Type B pancreatic cell (in vitro differentiated cells): Measurements from ENCODE around the gene SNX32. TPM values are rescaled to one million over a fixed set of nuclear protein-coding genes. Genes with fewer than 3 reads are reported as not detected.

Source experiments
- DNase-seq: peaks from one replicate; pipeline ENCODE4 v3.0.0; 2021; ENCODE audit warnings: mixed read lengths; ENCODE audit not compliant: unreplicated experiment; ENCODE audit errors: extremely low spot score
- H3K27ac Mint-ChIP-seq: 2 replicates; pipeline ENCODE4 v1.8.0; 2021; ENCODE audit warnings: mild to moderate bottlenecking, mixed read lengths
- H3K27me3 Mint-ChIP-seq: 2 replicates; pipeline ENCODE4 v1.8.0; 2021; ENCODE audit warnings: mixed read lengths
- H3K36me3 Mint-ChIP-seq: 2 replicates; pipeline ENCODE4 v1.8.0; 2021; ENCODE audit warnings: mixed read lengths
- H3K4me1 Mint-ChIP-seq: one replicate; pipeline ENCODE4 v1.8.0; 2021; ENCODE audit warnings: mixed read lengths; ENCODE audit not compliant: unreplicated experiment
- H3K4me3 Mint-ChIP-seq: 2 replicates; pipeline ENCODE4 v1.8.0; 2021; ENCODE audit warnings: mild to moderate bottlenecking, mixed read lengths
- H3K9me3 Mint-ChIP-seq: 2 replicates; pipeline ENCODE4 v1.8.0; 2021; ENCODE audit warnings: mixed read lengths
- total RNA-seq: library from RNA; stranded (reverse); gene quantifications from 2 replicates; pipeline ENCODE4 v1.2.1, GENCODE V29; 2021; ENCODE audit warnings: low replicate concordance
- TF ChIP-seq, protein P1 (sequence below): fragments of 200-600 bp; sonication (generic); conservative IDR thresholded peaks from 2 replicates; pipeline ENCODE4 v1.5.0; 2021; ENCODE audit warnings: antibody characterized with exemption, mild to moderate bottlenecking

The SNX32 gene
- total RNA-seq, 1 donor from 2014 or later: 4.2 TPM

DNA sequence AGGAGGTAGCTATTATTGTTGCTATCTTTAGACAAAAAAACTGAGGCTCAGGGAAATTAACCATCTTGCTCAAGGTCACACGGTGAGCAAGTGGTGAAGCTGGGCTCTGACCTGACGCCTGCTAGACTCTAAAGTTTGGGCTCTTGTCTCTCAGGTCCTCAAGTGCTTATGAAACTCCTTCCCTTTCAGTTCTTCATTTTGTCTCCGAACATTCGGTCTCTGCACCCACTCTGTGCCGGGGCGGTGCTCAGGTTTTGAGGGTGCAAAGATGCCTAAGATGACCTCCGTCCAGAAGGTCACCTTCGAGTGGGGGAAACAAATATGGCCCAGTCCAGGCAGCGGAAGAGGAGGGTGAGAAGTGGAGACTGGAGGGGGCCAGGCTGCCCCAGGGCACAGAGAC, 30.9 kb upstream of the SNX32 start:
- H3K4me1 Mint-ChIP-seq: no peaks in the 10 kb centered on the region
- H3K27ac Mint-ChIP-seq: no peak overlapping the region
- H3K36me3 Mint-ChIP-seq: no peaks in the 10 kb centered on the region
- H3K4me3 Mint-ChIP-seq: no peak overlapping the region
- no peak for DNase-seq
- H3K9me3 Mint-ChIP-seq: no peaks in the 10 kb centered on the region
- peaks cover 16% of the 10 kb centered on the region for H3K27me3 Mint-ChIP-seq
- TF ChIP-seq, protein P1, sequence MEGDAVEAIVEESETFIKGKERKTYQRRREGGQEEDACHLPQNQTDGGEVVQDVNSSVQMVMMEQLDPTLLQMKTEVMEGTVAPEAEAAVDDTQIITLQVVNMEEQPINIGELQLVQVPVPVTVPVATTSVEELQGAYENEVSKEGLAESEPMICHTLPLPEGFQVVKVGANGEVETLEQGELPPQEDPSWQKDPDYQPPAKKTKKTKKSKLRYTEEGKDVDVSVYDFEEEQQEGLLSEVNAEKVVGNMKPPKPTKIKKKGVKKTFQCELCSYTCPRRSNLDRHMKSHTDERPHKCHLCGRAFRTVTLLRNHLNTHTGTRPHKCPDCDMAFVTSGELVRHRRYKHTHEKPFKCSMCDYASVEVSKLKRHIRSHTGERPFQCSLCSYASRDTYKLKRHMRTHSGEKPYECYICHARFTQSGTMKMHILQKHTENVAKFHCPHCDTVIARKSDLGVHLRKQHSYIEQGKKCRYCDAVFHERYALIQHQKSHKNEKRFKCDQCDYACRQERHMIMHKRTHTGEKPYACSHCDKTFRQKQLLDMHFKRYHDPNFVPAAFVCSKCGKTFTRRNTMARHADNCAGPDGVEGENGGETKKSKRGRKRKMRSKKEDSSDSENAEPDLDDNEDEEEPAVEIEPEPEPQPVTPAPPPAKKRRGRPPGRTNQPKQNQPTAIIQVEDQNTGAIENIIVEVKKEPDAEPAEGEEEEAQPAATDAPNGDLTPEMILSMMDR: no peak

DNA sequence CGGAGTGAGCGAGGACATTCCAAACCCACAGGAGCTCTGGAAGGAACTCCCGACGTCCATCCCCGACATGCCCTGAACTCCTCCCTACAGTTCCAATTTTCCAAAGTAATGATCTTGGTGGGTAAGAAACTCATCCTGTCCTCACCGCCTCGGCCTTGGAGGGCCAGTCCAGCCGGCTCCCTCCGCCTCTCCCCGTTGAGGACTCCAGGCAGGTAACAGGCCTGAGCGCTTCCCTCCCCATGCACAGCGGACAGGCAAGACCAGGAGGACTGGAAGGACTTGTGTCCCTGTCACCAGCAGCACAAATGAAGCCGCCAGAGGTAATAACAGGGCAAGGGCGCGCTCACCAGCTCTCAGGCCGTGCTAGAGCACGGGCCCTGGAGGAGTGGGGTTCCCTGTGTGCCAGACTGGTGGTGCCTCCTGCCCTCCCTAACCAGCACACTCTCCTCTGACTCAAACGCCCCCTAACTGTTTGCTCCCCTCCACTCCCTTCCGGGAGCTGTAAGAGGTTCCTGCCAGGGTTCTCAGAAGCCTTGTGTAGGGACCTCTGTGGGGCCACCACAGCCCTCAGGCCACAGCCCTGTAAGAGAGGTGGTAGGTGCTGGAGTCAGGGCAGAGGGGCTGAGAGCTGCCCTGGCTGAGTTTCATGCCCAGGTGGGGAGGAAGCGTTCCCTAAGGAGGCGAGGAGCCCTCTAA, 29.8 kb upstream of the SNX32 start:
- Mint-ChIP-seq H3K27me3 (peaks cover 16% of the 10 kb centered on the region), H3K9me3 (no peaks in the 10 kb centered on the region), H3K36me3 (no peaks in the 10 kb centered on the region), H3K27ac (peak overlapping the region; percentile 50), H3K4me1 (no peaks in the 10 kb centered on the region), H3K4me3 (no peak overlapping the region)
- DNase-seq: no peak
- TF ChIP-seq, protein P1: no peak

DNA sequence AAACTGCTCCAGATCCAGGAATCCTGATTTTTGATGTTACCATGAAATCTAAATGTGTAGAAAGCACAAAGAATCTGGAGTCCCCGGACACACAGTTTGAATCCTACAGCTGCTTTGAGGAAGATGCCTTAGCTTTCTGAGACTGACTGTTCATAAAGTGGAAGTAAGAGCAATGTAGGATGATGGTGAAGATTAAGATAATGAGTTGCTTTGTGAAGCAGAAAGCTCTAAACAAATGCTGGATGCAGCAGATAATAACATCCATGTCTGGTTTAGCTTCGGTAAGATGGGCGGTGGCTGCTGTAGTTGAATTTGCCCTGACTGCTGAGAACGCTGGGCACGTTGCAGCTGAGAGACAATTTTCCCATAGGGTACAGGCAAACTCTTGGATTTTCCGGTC, 26.8 kb upstream of the SNX32 start:
- no peak overlapping the region for H3K27ac Mint-ChIP-seq
- TF ChIP-seq, protein P1: no peak

DNA sequence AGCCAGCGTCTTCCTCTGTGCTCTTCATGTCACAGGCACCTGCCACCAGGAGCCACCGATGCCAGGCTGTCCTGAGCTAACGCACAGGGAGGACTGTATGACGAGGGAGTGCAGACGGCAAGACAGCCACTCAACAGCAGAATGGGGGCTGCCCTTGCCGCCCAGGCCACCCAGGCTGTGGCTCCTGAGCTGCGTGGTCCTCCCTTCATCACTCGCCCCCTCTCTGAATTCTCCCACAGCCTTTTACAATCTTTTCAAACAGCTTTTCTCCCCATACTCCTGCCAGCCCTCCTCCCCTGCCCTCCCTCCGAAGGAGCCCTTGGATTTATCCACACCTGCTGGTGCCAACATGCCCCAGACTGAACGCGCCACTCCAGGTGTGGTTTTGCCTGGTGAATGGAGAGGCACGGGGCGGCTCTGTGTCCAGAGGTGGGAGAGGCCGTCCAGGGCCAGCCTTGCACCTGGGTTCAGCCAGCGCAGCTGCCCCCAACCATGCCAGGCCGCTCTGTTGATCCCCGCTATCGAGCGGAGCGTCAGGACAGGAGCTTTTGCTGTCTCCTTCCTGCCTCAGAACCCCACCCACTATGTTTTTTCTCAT, 24.9 kb upstream of the SNX32 start:
- H3K36me3 Mint-ChIP-seq: no peaks in the 10 kb centered on the region

More for the DNA sequence above, 26.8 kb upstream of the SNX32 start:
- no peak for DNase-seq
- H3K4me1 Mint-ChIP-seq: peaks cover 5% of the 10 kb centered on the region
- H3K27me3 Mint-ChIP-seq: peaks cover 16% of the 10 kb centered on the region
- H3K36me3 Mint-ChIP-seq: no peaks in the 10 kb centered on the region
- no peaks in the 10 kb centered on the region for H3K9me3 Mint-ChIP-seq
- H3K4me3 Mint-ChIP-seq: no peak overlapping the region

DNA sequence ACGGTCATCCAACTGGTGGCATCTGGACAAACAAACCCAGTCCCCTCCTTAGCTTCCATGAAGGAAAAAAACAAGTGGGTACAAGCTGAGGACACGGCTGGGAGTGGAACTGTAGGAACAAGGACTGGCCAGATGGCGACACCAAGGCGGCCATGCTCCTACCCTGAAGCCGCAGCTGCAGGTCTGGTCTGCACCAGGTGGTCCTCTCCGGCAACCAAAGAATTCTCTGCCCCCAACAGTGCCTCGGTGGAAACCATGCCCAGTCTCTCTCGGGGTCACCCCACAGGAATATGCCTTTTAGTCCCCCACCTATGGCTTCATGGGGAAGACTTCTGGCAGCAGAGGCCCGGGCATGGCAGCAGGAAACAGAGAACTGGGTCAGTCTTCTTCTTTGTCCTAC, 24.3 kb upstream of the SNX32 start:
- Mint-ChIP-seq H3K4me3 (no peak overlapping the region), H3K27me3 (no peaks in the 10 kb centered on the region)
- TF ChIP-seq, protein P1: no peak

More for the DNA sequence above, 24.9 kb upstream of the SNX32 start:
- no peaks in the 10 kb centered on the region for H3K9me3 Mint-ChIP-seq
- H3K27ac Mint-ChIP-seq: no peak overlapping the region
- H3K4me3 Mint-ChIP-seq: no peak overlapping the region
- no peak for DNase-seq
- H3K27me3 Mint-ChIP-seq: peaks cover 5% of the 10 kb centered on the region
- H3K4me1 Mint-ChIP-seq: peaks cover 7% of the 10 kb centered on the region
- TF ChIP-seq, protein P1: no peak

More for the DNA sequence above, 24.3 kb upstream of the SNX32 start:
- Mint-ChIP-seq H3K9me3 (no peaks in the 10 kb centered on the region), H3K27ac (no peak overlapping the region), H3K4me1 (peaks cover 13% of the 10 kb centered on the region), H3K36me3 (no peaks in the 10 kb centered on the region)
- no peak for DNase-seq
